ENCODE results near the gene EIF4EBP2. TPM values are rescaled to one million over a fixed set of nuclear protein-coding genes. Genes with fewer than 3 reads are reported as not detected.

EIF4EBP2 gene
- total and polyA plus RNA-seq, 5 experiments from 2014 or later, result 44.8 to 62.4 (median 47.7) TPM

- POLR2A ChIA-PET, result interaction anchor here (3.0 kb wide), 1 partner anchor 14 kb away, joined by 12 read pairs; the partner anchor contains the start of gene EIF4EBP2
- peaks cover 2 to 41% (median 15%) of the 10 kb centered on the region in 3 donors for H3K36me3 Mint-ChIP-seq
- no peaks in the 10 kb centered on the region for H3K27me3 Mint-ChIP-seq
Observed at GRCh38 chr10:70418229-70418628, 14.3 kb downstream of the EIF4EBP2 start.

GRCh38 chr10:70418713-70419112 lies 14.8 kb downstream of the EIF4EBP2 start:
- POLR2A ChIA-PET, result interaction anchor here (3.0 kb wide), 1 partner anchor 14 kb away, joined by 12 read pairs; the partner anchor contains the start of gene EIF4EBP2

More at GRCh38 chr10:70418229-70418628, 14.3 kb downstream of the EIF4EBP2 start:
- no peak for ATAC-seq
- Mint-ChIP-seq H3K4me1 (peaks cover 14 to 35% (median 33%) of the 10 kb centered on the region in 4 donors), H3K27ac (peak overlapping the region in 6 of 10 donors; percentile 6 to 60 (median 50)), H3K4me3 (no peak overlapping the region), H3K9me3 (peaks cover 0 to 1% (median 0%) of the 10 kb centered on the region in 9 donors)
- DNase-seq, result no peak

GRCh38 chr10:70424320-70424719 lies 20.4 kb downstream of the EIF4EBP2 start:
- H3K4me1 Mint-ChIP-seq, result peaks cover 0 to 8% (median 1%) of the 10 kb centered on the region in 4 donors
- peaks cover 8 to 94% (median 24%) of the 10 kb centered on the region in 3 donors for H3K36me3 Mint-ChIP-seq
- H3K27ac Mint-ChIP-seq, result peak overlapping the region in 3 of 10 donors; percentile 14 to 44 (median 24)
- no peaks in the 10 kb centered on the region for H3K27me3 Mint-ChIP-seq
- POLR2A ChIA-PET, result no interaction called here
- no peak for DNase-seq
- no peak for ATAC-seq
- H3K4me3 Mint-ChIP-seq, result no peak overlapping the region
- H3K9me3 Mint-ChIP-seq, result no peaks in the 10 kb centered on the region

More at GRCh38 chr10:70418713-70419112, 14.8 kb downstream of the EIF4EBP2 start:
- Mint-ChIP-seq H3K27ac (no peak overlapping the region), H3K9me3 (peaks cover 0 to under 1% (median 0%) of the 10 kb centered on the region in 9 donors), H3K4me1 (peaks cover 14 to 32% (median 30%) of the 10 kb centered on the region in 4 donors), H3K4me3 (no peak overlapping the region), H3K27me3 (no peaks in the 10 kb centered on the region), H3K36me3 (peaks cover 4 to 45% (median 17%) of the 10 kb centered on the region in 3 donors)
- ATAC-seq (no peak), DNase-seq (no peak)

GRCh38 chr10:70425096-70425495 lies 21.2 kb downstream of the EIF4EBP2 start:
- DNase-seq (no peak), ATAC-seq (no peak)
- Mint-ChIP-seq H3K4me3 (no peak overlapping the region), H3K9me3 (no peaks in the 10 kb centered on the region), H3K36me3 (peaks cover 8 to 93% (median 19%) of the 10 kb centered on the region in 3 donors), H3K27me3 (no peaks in the 10 kb centered on the region), H3K4me1 (peaks cover 0 to 8% (median 1%) of the 10 kb centered on the region in 4 donors), H3K27ac (peak overlapping the region in 3 of 10 donors; percentile 10 to 53 (median 19))
- POLR2A ChIA-PET, result no interaction called here

GRCh38 chr10:70426823-70427222 lies 22.9 kb downstream of the EIF4EBP2 start:
- Mint-ChIP-seq H3K4me3 (no peak overlapping the region), H3K4me1 (peaks cover 1 to 9% (median 4%) of the 10 kb centered on the region in 4 donors), H3K36me3 (peaks cover 8 to 77% (median 19%) of the 10 kb centered on the region in 3 donors), H3K27ac (peak overlapping the region in 2 of 10 donors; percentile 22 to 47), H3K27me3 (no peaks in the 10 kb centered on the region), H3K9me3 (no peaks in the 10 kb centered on the region)
- DNase-seq (no peak), ATAC-seq (no peak)
- POLR2A ChIA-PET, result no interaction called here

DNA sequence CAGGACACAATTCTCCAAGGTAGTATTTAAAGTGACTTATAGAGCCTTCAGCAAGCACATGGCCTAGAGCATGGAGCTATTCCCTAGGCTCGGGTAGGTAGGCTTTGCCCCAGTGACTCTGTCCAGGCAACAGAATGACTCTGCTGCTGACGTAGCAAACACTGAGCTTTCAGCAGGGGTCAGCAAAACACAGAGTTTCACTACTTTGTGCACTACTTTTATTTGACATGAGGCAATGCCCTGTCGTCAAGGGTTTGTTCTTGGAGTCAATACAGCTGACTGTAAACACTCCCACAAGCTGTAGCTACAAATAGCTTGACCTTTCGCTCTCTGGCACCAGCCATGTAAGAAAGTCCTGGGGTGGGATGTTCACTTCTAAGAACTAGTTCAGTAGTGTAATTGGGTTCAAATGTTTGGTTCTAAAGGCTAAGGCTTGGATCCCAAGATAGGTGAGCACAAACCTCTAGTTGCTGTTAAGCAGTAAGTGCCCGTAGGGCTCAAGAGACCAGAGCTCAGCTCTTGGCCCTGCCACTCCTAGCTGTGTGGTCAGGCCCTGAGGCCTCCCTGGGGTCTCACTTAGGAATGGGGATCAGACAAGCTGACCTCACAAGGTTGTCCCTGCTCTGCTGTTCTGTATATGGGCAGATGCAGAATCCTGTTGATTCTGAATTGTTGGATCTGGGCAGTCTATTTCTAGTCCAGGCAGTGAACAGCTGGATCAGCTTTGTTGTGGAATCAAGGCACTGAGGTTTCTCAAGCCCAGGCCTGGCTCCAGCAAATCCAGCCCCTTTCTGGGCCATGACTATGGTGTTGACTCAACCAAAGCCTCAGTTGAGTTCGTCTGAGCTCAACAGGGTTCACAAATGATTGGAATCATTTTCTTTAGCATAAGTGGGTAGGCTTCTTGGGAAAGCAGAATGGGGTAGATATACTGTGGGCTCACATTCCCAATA lies 26.8 kb downstream of the EIF4EBP2 start:
- Mint-ChIP-seq H3K4me3 (no peak overlapping the region), H3K4me1 (peaks cover 12 to 29% (median 25%) of the 10 kb centered on the region in 4 donors), H3K9me3 (no peaks in the 10 kb centered on the region), H3K27ac (peak overlapping the region in 3 of 10 donors; percentile 14 to 69 (median 21)), H3K36me3 (peaks cover 0 to 43% (median 4%) of the 10 kb centered on the region in 3 donors), H3K27me3 (no peaks in the 10 kb centered on the region)
- ATAC-seq (no peak), DNase-seq (no peak)
- POLR2A ChIA-PET, result no interaction called here

DNA sequence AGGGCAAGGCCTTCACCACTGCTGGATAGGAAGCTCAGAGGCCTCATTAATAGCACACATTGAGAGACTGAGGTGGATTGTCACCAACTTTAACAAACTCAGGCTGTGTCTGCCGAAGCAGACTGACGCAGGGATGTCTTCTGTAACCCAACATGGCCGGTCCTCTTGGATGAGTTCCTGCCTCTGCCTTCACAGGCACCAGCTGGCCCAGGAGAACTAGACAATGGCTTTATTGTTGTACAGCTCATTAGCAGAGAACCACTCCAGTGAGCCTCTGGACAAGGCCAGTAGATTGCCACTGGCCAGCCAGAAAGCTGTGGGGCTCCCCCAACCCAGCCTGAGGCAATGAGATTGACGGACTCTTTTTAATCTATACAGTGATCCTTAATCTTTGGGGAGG lies 28.2 kb downstream of the EIF4EBP2 start:
- no peaks in the 10 kb centered on the region for H3K27me3 Mint-ChIP-seq
- H3K9me3 Mint-ChIP-seq, result no peaks in the 10 kb centered on the region
- H3K4me3 Mint-ChIP-seq, result peak overlapping the region in 5 of 10 donors; percentile 26 to 77 (median 52)
- H3K36me3 Mint-ChIP-seq, result peaks cover 0 to 31% (median 4%) of the 10 kb centered on the region in 3 donors
- ATAC-seq, result no peak
- no peak for DNase-seq
- POLR2A ChIA-PET, result no interaction called here
- peak overlapping the region in 7 of 10 donors; percentile 29 to 91 (median 63) for H3K27ac Mint-ChIP-seq
- peaks cover 10 to 29% (median 25%) of the 10 kb centered on the region in 4 donors for H3K4me1 Mint-ChIP-seq

DNA sequence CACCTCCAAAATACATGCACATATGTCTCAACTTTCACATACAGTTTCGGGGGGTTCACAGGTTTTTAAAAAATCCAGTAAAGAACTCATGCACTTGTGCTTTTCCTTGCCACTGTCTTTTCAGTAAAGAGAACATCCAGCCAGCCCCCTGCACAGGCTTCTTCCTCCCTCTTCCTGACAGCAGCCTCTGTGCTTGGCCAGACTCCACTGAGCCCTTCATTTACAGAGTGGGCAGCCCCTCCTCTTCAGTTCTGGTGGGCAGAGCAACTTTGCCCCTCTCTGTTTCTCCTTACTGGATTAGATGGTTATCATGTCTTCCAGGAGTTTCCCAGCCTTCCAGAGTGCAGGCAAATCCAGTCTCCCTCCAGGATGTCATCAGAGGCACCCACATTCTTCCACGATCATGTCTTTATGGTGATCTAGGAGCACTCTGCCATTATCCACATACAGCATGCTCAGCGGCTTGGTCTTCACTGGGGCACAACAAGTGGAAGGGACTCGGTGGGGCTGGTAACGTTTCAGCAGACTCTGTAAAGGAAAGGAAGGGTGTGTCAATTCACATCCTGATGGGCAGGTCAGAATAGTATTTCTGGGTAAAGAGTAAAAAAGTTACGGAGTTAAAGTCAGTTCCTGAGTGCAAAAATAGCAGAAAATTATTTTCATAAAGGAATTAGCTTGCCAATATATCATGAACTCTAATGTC lies 28.8 kb downstream of the EIF4EBP2 start:
- POLR2A ChIA-PET, result no interaction called here
- ATAC-seq (peak in 1 of 2 donors; percentile 50), DNase-seq (no peak)

DNA sequence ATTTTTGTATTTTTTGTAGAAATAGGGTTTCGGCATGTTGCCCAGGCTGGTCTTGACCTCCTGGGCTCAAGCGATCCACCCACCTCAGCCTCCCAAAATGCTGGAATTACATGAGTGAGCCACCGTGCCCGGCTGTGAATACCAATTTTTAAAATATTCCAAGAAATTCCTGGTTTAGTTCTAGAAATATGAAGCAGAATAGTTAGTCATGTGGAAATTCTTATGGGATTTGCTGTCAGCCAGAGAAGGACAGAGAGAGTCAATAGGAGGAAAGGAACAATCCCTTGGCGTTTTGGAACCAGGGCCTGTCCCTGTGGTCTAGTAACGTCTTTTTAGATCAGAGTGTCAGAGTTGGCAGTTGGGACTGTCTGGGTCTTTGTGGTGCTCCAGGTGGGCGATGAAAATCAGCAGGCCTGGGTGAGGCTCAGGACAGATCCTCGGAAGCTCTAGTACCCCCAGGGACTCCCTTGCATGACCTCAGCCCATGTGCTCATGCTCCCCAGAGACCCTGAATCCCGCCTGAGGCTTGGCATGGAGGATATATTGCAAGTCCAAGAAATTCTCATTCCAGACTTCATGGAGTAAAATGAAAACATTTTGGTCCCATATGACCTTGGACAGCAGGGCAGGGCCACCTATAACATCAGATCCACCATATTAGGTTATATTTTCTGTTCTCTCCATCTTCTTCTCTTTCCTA lies 29.8 kb downstream of the EIF4EBP2 start:
- no peak for ATAC-seq
- POLR2A ChIA-PET, result no interaction called here
- Mint-ChIP-seq H3K27ac (no peak overlapping the region), H3K4me1 (peaks cover 10 to 30% (median 25%) of the 10 kb centered on the region in 4 donors), H3K36me3 (peaks cover 0 to 15% (median 0%) of the 10 kb centered on the region in 3 donors), H3K9me3 (no peaks in the 10 kb centered on the region), H3K4me3 (peak overlapping the region in 1 of 10 donors; percentile 20), H3K27me3 (peaks cover 0 to 4% (median 0%) of the 10 kb centered on the region in 5 donors)
- DNase-seq, result no peak

More for the DNA sequence above, 28.8 kb downstream of the EIF4EBP2 start:
- peaks cover 10 to 30% (median 25%) of the 10 kb centered on the region in 4 donors for H3K4me1 Mint-ChIP-seq
- peaks cover 0 to 25% (median 4%) of the 10 kb centered on the region in 3 donors for H3K36me3 Mint-ChIP-seq
- no peaks in the 10 kb centered on the region for H3K9me3 Mint-ChIP-seq
- H3K27me3 Mint-ChIP-seq, result no peaks in the 10 kb centered on the region
- peak overlapping the region; percentile 8 to 91 (median 60) for H3K27ac Mint-ChIP-seq
- peak overlapping the region in 9 of 10 donors; percentile 12 to 77 (median 49) for H3K4me3 Mint-ChIP-seq

- Mint-ChIP-seq H3K27ac (peak overlapping the region in 1 of 10 donors; percentile 37), H3K4me1 (peaks cover 10 to 34% (median 26%) of the 10 kb centered on the region in 4 donors), H3K27me3 (peaks cover 0 to 18% (median 8%) of the 10 kb centered on the region in 5 donors), H3K4me3 (no peak overlapping the region), H3K9me3 (no peaks in the 10 kb centered on the region), H3K36me3 (peaks cover 0 to 4% (median 0%) of the 10 kb centered on the region in 3 donors)
- ATAC-seq (no peak), DNase-seq (no peak)
- POLR2A ChIA-PET, result interaction anchor here (1.1 kb wide), 1 partner anchor 310 kb away, joined by 4 read pairs; no protein-coding TSS in a partner anchor
Observed at GRCh38 chr10:70435241-70436085, 31.5 kb downstream of the EIF4EBP2 start.

- DNase-seq, result no peak
- peaks cover 0 to 3% (median 0%) of the 10 kb centered on the region in 9 donors for H3K9me3 Mint-ChIP-seq
- POLR2A ChIA-PET, result no interaction called here
- H3K4me1 Mint-ChIP-seq, result peaks cover 10 to 38% (median 30%) of the 10 kb centered on the region in 4 donors
- H3K36me3 Mint-ChIP-seq, result peaks cover 0 to 7% (median 0%) of the 10 kb centered on the region in 3 donors
- no peak for ATAC-seq
- H3K27ac Mint-ChIP-seq, result no peak overlapping the region
- peaks cover 14 to 38% (median 24%) of the 10 kb centered on the region in 5 donors for H3K27me3 Mint-ChIP-seq
- H3K4me3 Mint-ChIP-seq, result no peak overlapping the region
Observed at GRCh38 chr10:70437721-70438120, 33.8 kb downstream of the EIF4EBP2 start.
